ENCODE data around the gene KDM1A.
"Not testable (repeated sequence)": the region's sequence is repeated elsewhere in the genome, so short reads cannot be mapped to it uniquely, and the experiment has no call there.

KDM1A gene

GRCh38 chr1:23019094-23019862, at the start of gene KDM1A:
Gene KDM1A, plus strand, starts transcription at chr1:23019468. Its CDS starts 129 bp downstream, at chr1:23019597.
- no peaks in the 10 kb centered on the region for H3K27me3 Mint-ChIP-seq
- DNase-seq (peak; percentile 96), ATAC-seq (peak; percentile 99)
- H3K4me1 Mint-ChIP-seq: peaks cover 49% of the 10 kb centered on the region
- H3K4me3 Mint-ChIP-seq: peak within 1 kb of the TSS; percentile 92 to 99
- H3K9me3 Mint-ChIP-seq: peaks cover 0 to 5% of the 10 kb centered on the region in 2 donors
- H3K27ac Mint-ChIP-seq: peak within 1 kb of the TSS; percentile 93 to 94

- no peak overlapping the region for H3K27ac Mint-ChIP-seq
- DNase-seq: no peak
- peaks cover 8 to 11% of the 10 kb centered on the region in 2 donors for H3K9me3 Mint-ChIP-seq
- no peak for ATAC-seq
- no peaks in the 10 kb centered on the region for H3K4me1 Mint-ChIP-seq
- no peak overlapping the region for H3K4me3 Mint-ChIP-seq
- peaks cover 66% of the 10 kb centered on the region for H3K27me3 Mint-ChIP-seq
These were observed 49.2 kb upstream of the KDM1A start for GRCh38 chr1:22970096-22970495.

- Mint-ChIP-seq H3K27ac (no peak overlapping the region), H3K27me3 (peaks cover 75% of the 10 kb centered on the region)
These were observed 48.1 kb upstream of the KDM1A start for GRCh38 chr1:22971161-22971560.

GRCh38 chr1:22971611-22972405, 47.5 kb upstream of the KDM1A start:
- Mint-ChIP-seq H3K27ac (no peak overlapping the region), H3K4me1 (peaks cover 6% of the 10 kb centered on the region), H3K4me3 (no peak overlapping the region), H3K27me3 (peaks cover 74% of the 10 kb centered on the region), H3K9me3 (peaks cover under 1 to 2% of the 10 kb centered on the region in 2 donors)
- no peak for DNase-seq
- ATAC-seq: no peak

More at GRCh38 chr1:22971161-22971560, 48.1 kb upstream of the KDM1A start:
- Mint-ChIP-seq H3K4me1 (peaks cover 2% of the 10 kb centered on the region), H3K4me3 (no peak overlapping the region), H3K9me3 (peaks cover 7 to 8% of the 10 kb centered on the region in 2 donors)
- DNase-seq (no peak), ATAC-seq (no peak)

GRCh38 chr1:22972760-22973159, 46.5 kb upstream of the KDM1A start, which contains the start of gene LACTBL1:
Gene LACTBL1, minus strand, starts transcription at chr1:22972866. Its CDS starts 550 bp downstream, at chr1:22972316.
- peaks cover 77% of the 10 kb centered on the region for H3K27me3 Mint-ChIP-seq
- no peak within 1 kb of the TSS for H3K4me3 Mint-ChIP-seq
- H3K27ac Mint-ChIP-seq: no peak within 1 kb of the TSS
- H3K9me3 Mint-ChIP-seq: no peaks in the 10 kb centered on the region
- peaks cover 6% of the 10 kb centered on the region for H3K4me1 Mint-ChIP-seq
- ATAC-seq (no peak), DNase-seq (no peak)

GRCh38 chr1:22975694-22976093, 43.6 kb upstream of the KDM1A start:
- DNase-seq (no peak), ATAC-seq (no peak)
- no peak overlapping the region for H3K4me3 Mint-ChIP-seq
- no peaks in the 10 kb centered on the region for H3K9me3 Mint-ChIP-seq
- H3K4me1 Mint-ChIP-seq: peaks cover 6% of the 10 kb centered on the region
- H3K27ac Mint-ChIP-seq: no peak overlapping the region
- peaks cover 51% of the 10 kb centered on the region for H3K27me3 Mint-ChIP-seq

GRCh38 chr1:22976127-22976460, 43.2 kb upstream of the KDM1A start:
- peak overlapping the region in 1 of 2 donors; percentile 12 for H3K27ac Mint-ChIP-seq

GRCh38 chr1:22976461-22977243, 42.6 kb upstream of the KDM1A start:
- Mint-ChIP-seq H3K9me3 (no peaks in the 10 kb centered on the region), H3K4me1 (peaks cover 6% of the 10 kb centered on the region), H3K27me3 (peaks cover 43% of the 10 kb centered on the region), H3K4me3 (no peak overlapping the region), H3K27ac (peak overlapping the region; percentile 12 to 79)
- peak; percentile 99 for ATAC-seq
- peak; percentile 60 to 71 for DNase-seq

More at GRCh38 chr1:22976127-22976460, 43.2 kb upstream of the KDM1A start:
- DNase-seq: no peak
- no peak for ATAC-seq
- Mint-ChIP-seq H3K27me3 (peaks cover 48% of the 10 kb centered on the region), H3K4me3 (no peak overlapping the region), H3K9me3 (no peaks in the 10 kb centered on the region), H3K4me1 (peaks cover 6% of the 10 kb centered on the region)

GRCh38 chr1:22978299-22978698, 41.0 kb upstream of the KDM1A start:
- no peaks in the 10 kb centered on the region for H3K9me3 Mint-ChIP-seq
- DNase-seq (no peak), ATAC-seq (no peak)
- no peak overlapping the region for H3K27ac Mint-ChIP-seq
- peaks cover 6% of the 10 kb centered on the region for H3K4me1 Mint-ChIP-seq
- H3K4me3 Mint-ChIP-seq: no peak overlapping the region
- H3K27me3 Mint-ChIP-seq: peaks cover 29% of the 10 kb centered on the region

GRCh38 chr1:22980471-22980790, 38.8 kb upstream of the KDM1A start:
- H3K27me3 Mint-ChIP-seq: peaks cover 20% of the 10 kb centered on the region
- H3K4me1 Mint-ChIP-seq, ATAC-seq, DNase-seq, H3K27ac Mint-ChIP-seq, H3K4me3 Mint-ChIP-seq, H3K9me3 Mint-ChIP-seq: not testable (repeated sequence)

GRCh38 chr1:22983944-22984343, 35.3 kb upstream of the KDM1A start:
- Mint-ChIP-seq H3K9me3 (no peaks in the 10 kb centered on the region), H3K27ac (no peak overlapping the region), H3K4me3 (no peak overlapping the region), H3K27me3 (peaks cover 3% of the 10 kb centered on the region), H3K4me1 (no peaks in the 10 kb centered on the region)
- ATAC-seq (no peak), DNase-seq (no peak)

GRCh38 chr1:22992384-22992783, 26.9 kb upstream of the KDM1A start:
- H3K4me3 Mint-ChIP-seq, H3K9me3 Mint-ChIP-seq, ATAC-seq, H3K4me1 Mint-ChIP-seq, H3K27ac Mint-ChIP-seq, DNase-seq: not testable (repeated sequence)
- peaks cover 15% of the 10 kb centered on the region for H3K27me3 Mint-ChIP-seq

- not testable (repeated sequence) for H3K4me3 Mint-ChIP-seq, DNase-seq, ATAC-seq, H3K9me3 Mint-ChIP-seq, H3K27ac Mint-ChIP-seq, H3K4me1 Mint-ChIP-seq
- H3K27me3 Mint-ChIP-seq: peaks cover 15% of the 10 kb centered on the region
These were observed 26.0 kb upstream of the KDM1A start for GRCh38 chr1:22993220-22993795.

- H3K4me3 Mint-ChIP-seq: no peak overlapping the region
- H3K27ac Mint-ChIP-seq: no peak overlapping the region
- DNase-seq (no peak), ATAC-seq (no peak)
- H3K4me1 Mint-ChIP-seq: no peaks in the 10 kb centered on the region
- H3K27me3 Mint-ChIP-seq: no peaks in the 10 kb centered on the region
- H3K9me3 Mint-ChIP-seq: peaks cover 0 to 4% of the 10 kb centered on the region in 2 donors
These were observed 23.5 kb upstream of the KDM1A start for GRCh38 chr1:22995774-22996173.

- not testable (repeated sequence) for H3K4me1 Mint-ChIP-seq, ATAC-seq, H3K4me3 Mint-ChIP-seq, H3K9me3 Mint-ChIP-seq, DNase-seq, H3K27ac Mint-ChIP-seq, H3K27me3 Mint-ChIP-seq
These were observed 21.7 kb upstream of the KDM1A start for GRCh38 chr1:22997528-22997927.
